ENCODE data around the gene NCOA3. TPM values are rescaled to one million over a fixed set of nuclear protein-coding genes. Genes with fewer than 3 reads are reported as not detected.

NCOA3 gene
- total RNA-seq, 1 donor from 2014 or later = 187 TPM

DNA sequence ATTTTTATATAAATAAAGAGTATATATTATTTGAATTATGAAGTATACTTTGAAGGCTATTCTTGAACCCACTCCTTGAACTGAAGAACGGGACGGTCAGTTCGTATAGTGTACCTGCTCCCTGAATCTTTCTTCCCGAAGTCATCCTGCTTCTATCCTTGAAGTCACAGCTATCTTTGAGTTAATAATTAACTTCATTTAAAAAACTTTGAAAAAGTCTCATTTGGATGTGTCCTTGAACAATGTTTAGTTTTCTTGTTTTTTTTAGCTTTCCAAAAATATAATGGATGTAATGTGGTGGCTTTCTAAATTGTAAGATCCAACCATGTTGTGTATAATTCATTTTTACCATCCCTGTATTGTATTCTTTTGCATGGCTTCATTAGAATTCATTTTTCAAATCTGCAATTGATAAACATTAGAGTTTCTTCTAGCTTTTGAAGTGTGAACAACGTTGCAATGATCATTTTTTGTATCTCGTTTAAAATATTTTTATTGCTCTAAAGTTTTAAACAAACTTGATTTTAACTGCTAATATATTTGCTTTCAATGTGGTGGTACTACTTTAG is 94.4 kb downstream of the NCOA3 start:
- ChIA-PET CTCF (interaction anchor here (1.9 kb wide), 1 partner anchor 212 kb away, joined by 9 read pairs; no protein-coding TSS in a partner anchor), POLR2A (interaction anchor here (0.6 kb wide), 1 partner anchor 11 kb away, joined by 5 read pairs; no protein-coding TSS in a partner anchor)
- Mint-ChIP-seq H3K4me1 (peaks cover 36% of the 10 kb centered on the region), H3K27me3 (no peaks in the 10 kb centered on the region), H3K27ac (no peak overlapping the region), H3K9me3 (no peaks in the 10 kb centered on the region), H3K4me3 (no peak overlapping the region), H3K36me3 (ENCODE audit: low read depth) (peaks cover 73% of the 10 kb centered on the region)
- intact Hi-C loops (cut with micrococcal nuclease) = no loop called here
- no peak for DNase-seq
- TF ChIP-seq, protein P1, sequence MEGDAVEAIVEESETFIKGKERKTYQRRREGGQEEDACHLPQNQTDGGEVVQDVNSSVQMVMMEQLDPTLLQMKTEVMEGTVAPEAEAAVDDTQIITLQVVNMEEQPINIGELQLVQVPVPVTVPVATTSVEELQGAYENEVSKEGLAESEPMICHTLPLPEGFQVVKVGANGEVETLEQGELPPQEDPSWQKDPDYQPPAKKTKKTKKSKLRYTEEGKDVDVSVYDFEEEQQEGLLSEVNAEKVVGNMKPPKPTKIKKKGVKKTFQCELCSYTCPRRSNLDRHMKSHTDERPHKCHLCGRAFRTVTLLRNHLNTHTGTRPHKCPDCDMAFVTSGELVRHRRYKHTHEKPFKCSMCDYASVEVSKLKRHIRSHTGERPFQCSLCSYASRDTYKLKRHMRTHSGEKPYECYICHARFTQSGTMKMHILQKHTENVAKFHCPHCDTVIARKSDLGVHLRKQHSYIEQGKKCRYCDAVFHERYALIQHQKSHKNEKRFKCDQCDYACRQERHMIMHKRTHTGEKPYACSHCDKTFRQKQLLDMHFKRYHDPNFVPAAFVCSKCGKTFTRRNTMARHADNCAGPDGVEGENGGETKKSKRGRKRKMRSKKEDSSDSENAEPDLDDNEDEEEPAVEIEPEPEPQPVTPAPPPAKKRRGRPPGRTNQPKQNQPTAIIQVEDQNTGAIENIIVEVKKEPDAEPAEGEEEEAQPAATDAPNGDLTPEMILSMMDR (IDR thresholded peaks at IDR 0.05) = no peak
- ATAC-seq (ENCODE audit: low read depth) = no peak

DNA sequence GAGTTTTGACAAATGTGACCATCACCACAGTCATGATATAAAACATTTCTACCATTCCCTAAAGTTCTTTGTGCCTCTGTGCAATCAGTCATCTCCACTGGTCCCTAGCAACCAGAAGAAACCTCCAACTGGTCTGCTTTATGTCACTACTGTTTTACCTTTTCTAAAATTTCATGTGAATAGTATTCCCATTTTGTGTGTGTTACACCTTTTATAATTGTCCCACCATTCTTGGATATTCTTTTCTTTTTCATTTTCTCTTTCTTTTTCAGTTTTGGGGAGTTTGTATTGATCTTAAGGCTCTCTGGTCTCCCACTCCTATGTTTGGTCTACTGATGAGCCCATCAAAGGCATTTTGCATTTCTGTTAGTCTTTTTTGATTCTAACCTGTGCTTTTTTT is 95.4 kb downstream of the NCOA3 start:
- intact Hi-C loops (cut with micrococcal nuclease) = no loop called here
- Mint-ChIP-seq H3K36me3 (ENCODE audit: low read depth) (peaks cover 69% of the 10 kb centered on the region), H3K4me1 (peaks cover 33% of the 10 kb centered on the region), H3K4me3 (no peak overlapping the region), H3K27ac (peak overlapping the region; percentile 47), H3K9me3 (no peaks in the 10 kb centered on the region), H3K27me3 (no peaks in the 10 kb centered on the region)
- POLR2A ChIA-PET = no interaction called here
- CTCF ChIA-PET = interaction anchor here (1.9 kb wide), 1 partner anchor 213 kb away, joined by 9 read pairs; no protein-coding TSS in a partner anchor
- DNase-seq (no peak), ATAC-seq (ENCODE audit: low read depth) (no peak)
- TF ChIP-seq, protein P1 (IDR thresholded peaks at IDR 0.05) = no peak

DNA sequence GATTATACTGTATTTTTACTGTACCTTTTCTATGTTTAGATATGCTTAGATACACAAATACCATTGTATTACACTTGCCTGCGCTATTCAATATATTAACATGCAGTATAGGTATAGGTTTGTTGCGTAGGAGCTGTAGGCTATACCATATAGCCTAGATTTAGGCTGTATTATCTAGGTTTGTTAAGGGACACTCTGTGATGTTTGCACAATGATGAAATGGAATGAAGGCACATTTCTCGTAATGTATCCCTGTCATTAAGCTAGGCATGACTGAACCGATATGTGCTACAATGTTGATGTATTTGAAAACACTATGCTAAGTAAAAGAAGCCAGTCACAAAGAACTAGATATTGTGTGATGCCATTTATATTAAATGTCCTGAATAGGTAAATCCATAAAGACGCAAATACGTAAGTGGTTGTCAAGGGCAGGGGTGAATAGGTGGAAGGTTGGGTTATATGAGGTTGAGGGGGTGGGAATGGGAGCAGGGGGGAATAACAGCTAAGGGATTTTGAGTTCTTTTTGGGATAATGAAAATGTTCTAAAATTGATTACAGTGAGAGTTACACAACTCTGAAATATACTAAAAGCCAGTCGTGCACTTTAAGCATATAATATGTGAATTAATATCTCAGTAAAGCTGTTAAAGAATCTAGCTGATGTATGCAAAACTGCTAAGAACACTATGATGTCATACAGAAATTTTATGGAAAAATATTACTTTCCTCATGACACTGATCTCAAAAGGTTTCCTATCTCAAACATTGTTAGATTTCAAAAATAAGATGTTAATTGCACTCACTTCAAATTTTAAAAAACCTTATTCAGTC is 97.4 kb downstream of the NCOA3 start:
- peaks cover 68% of the 10 kb centered on the region for H3K36me3 Mint-ChIP-seq (ENCODE audit: low read depth)
- ATAC-seq (ENCODE audit: low read depth) = no peak
- H3K27ac Mint-ChIP-seq = no peak overlapping the region
- H3K4me3 Mint-ChIP-seq = no peak overlapping the region
- H3K27me3 Mint-ChIP-seq = no peaks in the 10 kb centered on the region
- H3K9me3 Mint-ChIP-seq = no peaks in the 10 kb centered on the region
- ChIA-PET CTCF (no interaction called here), POLR2A (interaction anchor here (0.6 to 1.0 kb wide), 4 partner anchors 15 to 97 kb away, joined by 3 to 7 read pairs (median 4); partner anchors contain the start of gene NCOA3)
- DNase-seq = no peak
- intact Hi-C loops (cut with micrococcal nuclease) = no loop called here
- peaks cover 48% of the 10 kb centered on the region for H3K4me1 Mint-ChIP-seq
- TF ChIP-seq, protein P1 (IDR thresholded peaks at IDR 0.05) = no peak

DNA sequence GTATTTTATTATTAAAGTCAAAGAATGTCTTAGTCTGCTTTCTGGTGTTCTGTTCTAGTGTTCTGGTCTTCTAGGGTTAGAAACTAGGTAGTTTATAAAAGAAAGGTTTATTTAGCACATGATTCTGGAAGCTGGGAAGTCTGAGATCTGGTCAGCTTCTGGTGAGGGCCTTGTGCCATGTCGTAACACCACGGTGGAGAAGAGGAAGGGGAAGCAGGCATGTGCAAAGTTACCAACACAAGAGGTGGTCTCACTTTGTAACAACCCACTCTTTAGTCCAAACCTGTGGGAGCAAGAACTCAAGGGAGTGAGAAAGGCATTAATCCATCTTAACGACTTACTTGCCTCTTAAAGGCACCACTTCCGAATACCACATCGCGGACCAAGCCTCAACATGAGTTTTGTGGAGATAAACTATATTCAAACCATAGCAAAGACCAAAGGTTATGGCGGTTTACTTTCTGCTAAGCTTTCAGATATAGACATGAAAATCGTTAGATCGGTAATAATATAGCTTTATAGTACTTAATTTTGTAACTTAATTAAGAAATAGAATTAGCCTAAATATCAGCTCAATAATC is 99.4 kb downstream of the NCOA3 start:
- CTCF ChIA-PET = interaction anchor here (1.4 kb wide), 1 partner anchor 304 kb away, joined by 3 read pairs; no protein-coding TSS in a partner anchor
- H3K4me3 Mint-ChIP-seq = no peak overlapping the region
- TF ChIP-seq, protein P1 (IDR thresholded peaks at IDR 0.05) = no peak
- peaks cover 62% of the 10 kb centered on the region for H3K4me1 Mint-ChIP-seq
- H3K27me3 Mint-ChIP-seq = no peaks in the 10 kb centered on the region
- ATAC-seq (ENCODE audit: low read depth) (no peak), DNase-seq (no peak)
- intact Hi-C loops (cut with micrococcal nuclease) = no loop called here
- no peaks in the 10 kb centered on the region for H3K9me3 Mint-ChIP-seq
- POLR2A ChIA-PET = interaction anchor here (1.3 kb wide), 1 partner anchor 99 kb away, joined by 3 read pairs; no protein-coding TSS in a partner anchor
- peaks cover 63% of the 10 kb centered on the region for H3K36me3 Mint-ChIP-seq (ENCODE audit: low read depth)
- H3K27ac Mint-ChIP-seq = peak overlapping the region; percentile 53

DNA sequence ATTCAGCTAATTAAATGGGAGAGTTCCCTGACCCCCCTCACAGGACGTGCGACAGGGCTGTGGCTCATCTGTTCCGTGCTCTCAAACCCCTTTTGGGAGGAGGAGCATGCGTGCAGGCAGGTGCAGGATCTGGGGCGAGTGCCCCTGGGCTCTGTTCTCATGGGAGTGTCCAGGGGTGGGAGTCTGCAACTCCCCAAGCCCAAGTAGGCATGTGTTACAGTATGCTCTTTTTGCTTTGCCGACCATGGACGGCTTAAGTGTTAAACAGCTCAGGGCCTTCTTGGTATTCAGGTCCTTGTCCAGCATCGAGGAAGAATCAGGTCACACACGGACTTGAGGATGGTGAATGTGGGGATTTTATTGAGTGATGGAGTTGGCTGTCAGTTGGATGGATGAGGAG is 101.6 kb downstream of the NCOA3 start:
- Mint-ChIP-seq H3K36me3 (ENCODE audit: low read depth) (peaks cover 61% of the 10 kb centered on the region), H3K9me3 (no peaks in the 10 kb centered on the region), H3K27ac (peak overlapping the region; percentile 46), H3K4me3 (no peak overlapping the region), H3K4me1 (peaks cover 74% of the 10 kb centered on the region), H3K27me3 (no peaks in the 10 kb centered on the region)
- TF ChIP-seq, protein P1 (IDR thresholded peaks at IDR 0.05) = no peak
- intact Hi-C loops (cut with micrococcal nuclease) = no loop called here
- ChIA-PET POLR2A (no interaction called here), CTCF (interaction anchor here (1.0 kb wide), 1 partner anchor 219 kb away, joined by 3 read pairs; no protein-coding TSS in a partner anchor)
- no peak for DNase-seq
- no peak for ATAC-seq (ENCODE audit: low read depth)

Data from activated B cell treated with CpG ODN at 0.5 μM for 24 hours (primary cell).